A673 (cell line): Measurements from ENCODE around the gene DUSP6. TPM values are rescaled to one million over a fixed set of nuclear protein-coding genes. Genes with fewer than 3 reads are reported as not detected.
A peak's percentile ranks its signal among the peaks of the same experiment; 100 is the strongest.

ENCODE experiments used
- BruUV-seq: library from RNA; stranded (reverse); fragments of 400-500 nt; replicated peaks from 2 replicates; lab custom pipeline; 2021; lab: Mats Ljungman, UMichigan
- CTCF ChIA-PET: fragments of 300-600 bp; sonication (Branson Sonifier 250); formaldehyde crosslinking; loops from one replicate; lab custom pipeline; 2022; ENCODE audit warnings: antibody characterized with exemption; lab: Charles Lee
- POLR2A ChIA-PET: fragments of 300-600 bp; sonication (Branson Sonifier 250); formaldehyde crosslinking; loops from one replicate; lab custom pipeline; 2022; ENCODE audit warnings: antibody characterized with exemption; ENCODE audit not compliant: low non-redundant PET; lab: Charles Lee
- DNase-seq: peaks from one replicate; pipeline ENCODE4 v3.0.0-alpha.2; 2015; ENCODE audit warnings: low spot score
- H3K27ac ChIP-seq: fragments of 200-600 bp; sonication (generic); 2 replicates; pipeline ENCODE4 v1.5.1; 2016; ENCODE audit warnings: mixed run types, low read depth, mild to moderate bottlenecking, mixed read lengths, antibody characterized with exemption, low read length; ENCODE audit not compliant: poor library complexity, severe bottlenecking
- H3K27me3 ChIP-seq: fragments of 200-600 bp; sonication (generic); replicated peaks from 2 replicates; pipeline ENCODE4 v1.6.1; 2017; ENCODE audit warnings: mixed run types, low read depth, mild to moderate bottlenecking, mixed read lengths, antibody characterized with exemption, low read length; ENCODE audit not compliant: insufficient read depth, poor library complexity
- H3K36me3 ChIP-seq: fragments of 200-600 bp; sonication (generic); 2 replicates; pipeline ENCODE4 v1.6.1; 2016; ENCODE audit warnings: mixed run types, mild to moderate bottlenecking, mixed read lengths, antibody characterized with exemption, low read length; ENCODE audit not compliant: insufficient read depth, poor library complexity, severe bottlenecking
- H3K4me1 ChIP-seq: fragments of 200-600 bp; sonication (generic); 2 replicates; pipeline ENCODE4 v1.6.1; 2017; ENCODE audit warnings: mixed run types, mild to moderate bottlenecking, mixed read lengths, antibody characterized with exemption, low read length; ENCODE audit not compliant: insufficient read depth, poor library complexity, severe bottlenecking
- H3K4me3 ChIP-seq: fragments of 200-600 bp; sonication (generic); 2 replicates; pipeline ENCODE4 v1.5.1; 2016; ENCODE audit warnings: low read depth, mixed run types, mild to moderate bottlenecking, mixed read lengths, low read length; ENCODE audit not compliant: poor library complexity, severe bottlenecking
- H3K9me3 ChIP-seq: fragments of 200-600 bp; sonication (generic); 2 replicates; pipeline ENCODE4 v1.6.1; 2016; ENCODE audit warnings: mixed run types, low read depth, mild to moderate bottlenecking, mixed read lengths, antibody characterized with exemption, low read length; ENCODE audit not compliant: poor library complexity, severe bottlenecking
- CTCF ChIP-seq: fragments of 300-800, 200-600 bp; sonication (generic); conservative IDR thresholded peaks from 2 replicates; pipeline ENCODE4 v1.5.1; 2017; ENCODE audit warnings: low read depth, mild to moderate bottlenecking, antibody characterized with exemption, low read length, moderate library complexity, mixed read lengths
- EZH2 ChIP-seq: fragments of 200-600 bp; sonication (generic); IDR thresholded peaks from 2 replicates; pipeline ENCODE4 v1.6.1; 2017; ENCODE audit warnings: borderline replicate concordance, low read depth, mild to moderate bottlenecking, mixed read lengths, antibody characterized with exemption, low read length; ENCODE audit not compliant: poor library complexity, severe bottlenecking
- intact Hi-C: fragments of 100-400 bp; cut with micrococcal nuclease; formaldehyde crosslinking; loops from one replicate; pipeline ENCODE4 v1.10.0; 2022; ENCODE audit not compliant: unreplicated experiment
- total RNA-seq: library from RNA; stranded (reverse); gene quantifications from 2 replicates; pipeline ENCODE4 v1.2.3, GENCODE V29; 2021

The DUSP6 gene
- total RNA-seq, 1 experiment from 2014 or later: 226 TPM

GRCh38 chr12:89345830-89346740 is 6.2 kb downstream of the DUSP6 start:
- peak; percentile 99 for DNase-seq
- peaks cover 47% of the 10 kb centered on the region for H3K4me1 ChIP-seq
- intact Hi-C loops: loop anchor here (1.0 to 2.0 kb wide), 5 partner anchors 67 to 295 kb away; partner anchors contain the start of gene GALNT4
- no peaks in the 10 kb centered on the region for H3K27me3 ChIP-seq
- BruUV-seq: no TSS peak
- ChIA-PET CTCF (interaction anchor here (0.7 to 1.4 kb wide), 4 partner anchors 12 to 327 kb away, joined by 3 to 7 read pairs (median 4); no protein-coding TSS in a partner anchor), POLR2A (interaction anchor here (0.5 to 1.7 kb wide), 9 partner anchors 12 to 120 kb away, joined by 3 to 21 read pairs (median 4); no protein-coding TSS in a partner anchor)
- H3K4me3 ChIP-seq: peak overlapping the region; percentile 11
- no peaks in the 10 kb centered on the region for H3K9me3 ChIP-seq
- H3K36me3 ChIP-seq: peaks cover 42% of the 10 kb centered on the region
- TF ChIP-seq EZH2: no peak
- TF ChIP-seq CTCF: no peak
- peak overlapping the region; percentile 97 for H3K27ac ChIP-seq

GRCh38 chr12:89345376-89345775 is 6.9 kb downstream of the DUSP6 start:
- Histone ChIP-seq H3K36me3 (peaks cover 35% of the 10 kb centered on the region), H3K4me1 (peaks cover 47% of the 10 kb centered on the region), H3K27me3 (no peaks in the 10 kb centered on the region), H3K4me3 (peak overlapping the region; percentile 11), H3K27ac (peak overlapping the region; percentile 97), H3K9me3 (no peaks in the 10 kb centered on the region)
- DNase-seq: no peak
- TF ChIP-seq CTCF (no peak), EZH2 (no peak)
- no TSS peak for BruUV-seq
- CTCF ChIA-PET: interaction anchor here (1.3 to 1.4 kb wide), 2 partner anchors 114 to 326 kb away, joined by 6 to 7 read pairs; no protein-coding TSS in a partner anchor
- intact Hi-C loops: no loop called here
- POLR2A ChIA-PET: interaction anchor here (1.7 kb wide), 1 partner anchor 106 kb away, joined by 8 read pairs; no protein-coding TSS in a partner anchor

GRCh38 chr12:89344862-89345202 is 7.5 kb downstream of the DUSP6 start:
- peaks cover 47% of the 10 kb centered on the region for H3K4me1 ChIP-seq
- POLR2A ChIA-PET: no interaction called here
- no TSS peak for BruUV-seq
- no peaks in the 10 kb centered on the region for H3K9me3 ChIP-seq
- no peak overlapping the region for H3K4me3 ChIP-seq
- no peaks in the 10 kb centered on the region for H3K27me3 ChIP-seq
- H3K36me3 ChIP-seq: peaks cover 29% of the 10 kb centered on the region
- CTCF ChIA-PET: no interaction called here
- H3K27ac ChIP-seq: peak overlapping the region; percentile 97
- intact Hi-C loops: no loop called here
- no peak for DNase-seq
- TF ChIP-seq EZH2: no peak
- no peak for TF ChIP-seq CTCF
